Anterior cingulate cortex (tissue), 58 donors: ENCODE results near the gene DNAJC7.

Source experiments
- DNase-seq, 58 donors: peaks; one replicate each; lab custom pipeline; 2025; lab: John Stamatoyannopoulos, UW

DNAJC7 gene

DNA sequence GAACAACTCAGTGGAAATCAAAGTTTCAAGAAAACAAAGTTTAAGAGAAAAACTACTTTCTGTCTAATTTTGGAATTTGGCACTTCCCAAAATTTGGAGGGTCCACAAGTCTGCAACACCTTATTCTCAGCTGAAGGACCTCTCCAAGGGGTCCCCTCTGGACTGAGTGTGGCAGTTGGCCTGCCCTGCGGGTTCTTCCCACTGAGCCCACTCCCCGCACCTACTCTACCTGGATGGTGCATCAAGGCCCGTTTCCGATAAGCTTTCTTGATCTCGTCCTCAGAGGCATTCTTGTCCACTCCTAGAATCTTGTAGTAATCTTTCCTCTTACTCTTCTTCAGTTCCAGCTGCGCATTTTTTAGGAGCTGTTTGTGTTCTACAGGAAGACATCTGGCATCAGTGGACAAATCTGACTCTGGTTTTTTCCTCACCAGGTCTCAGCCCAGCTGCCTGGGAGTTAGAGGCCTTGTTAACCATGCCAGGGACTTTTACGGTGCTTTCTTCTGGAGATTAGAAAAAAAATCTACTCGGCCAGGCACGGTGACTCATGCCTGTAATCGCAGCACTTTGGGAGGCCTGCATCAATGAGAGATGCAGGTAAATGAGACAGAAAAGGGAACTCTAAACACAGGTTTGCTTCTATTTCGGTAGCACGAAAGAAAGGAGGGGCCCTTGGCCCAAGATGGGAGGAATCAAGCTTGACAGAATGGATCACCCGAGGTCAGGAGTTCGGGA is 35.0 kb downstream of the DNAJC7 start:
- no peak for DNase-seq

GRCh38 chr17:41977991-41978390 is 39.2 kb downstream of the DNAJC7 start:
- no peak for DNase-seq

- DNase-seq, result peak in 5 of 58 donors; percentile 15 to 51 (median 41)
Measured at GRCh38 chr17:41976142-41976768, 41.0 kb downstream of the DNAJC7 start.

DNA sequence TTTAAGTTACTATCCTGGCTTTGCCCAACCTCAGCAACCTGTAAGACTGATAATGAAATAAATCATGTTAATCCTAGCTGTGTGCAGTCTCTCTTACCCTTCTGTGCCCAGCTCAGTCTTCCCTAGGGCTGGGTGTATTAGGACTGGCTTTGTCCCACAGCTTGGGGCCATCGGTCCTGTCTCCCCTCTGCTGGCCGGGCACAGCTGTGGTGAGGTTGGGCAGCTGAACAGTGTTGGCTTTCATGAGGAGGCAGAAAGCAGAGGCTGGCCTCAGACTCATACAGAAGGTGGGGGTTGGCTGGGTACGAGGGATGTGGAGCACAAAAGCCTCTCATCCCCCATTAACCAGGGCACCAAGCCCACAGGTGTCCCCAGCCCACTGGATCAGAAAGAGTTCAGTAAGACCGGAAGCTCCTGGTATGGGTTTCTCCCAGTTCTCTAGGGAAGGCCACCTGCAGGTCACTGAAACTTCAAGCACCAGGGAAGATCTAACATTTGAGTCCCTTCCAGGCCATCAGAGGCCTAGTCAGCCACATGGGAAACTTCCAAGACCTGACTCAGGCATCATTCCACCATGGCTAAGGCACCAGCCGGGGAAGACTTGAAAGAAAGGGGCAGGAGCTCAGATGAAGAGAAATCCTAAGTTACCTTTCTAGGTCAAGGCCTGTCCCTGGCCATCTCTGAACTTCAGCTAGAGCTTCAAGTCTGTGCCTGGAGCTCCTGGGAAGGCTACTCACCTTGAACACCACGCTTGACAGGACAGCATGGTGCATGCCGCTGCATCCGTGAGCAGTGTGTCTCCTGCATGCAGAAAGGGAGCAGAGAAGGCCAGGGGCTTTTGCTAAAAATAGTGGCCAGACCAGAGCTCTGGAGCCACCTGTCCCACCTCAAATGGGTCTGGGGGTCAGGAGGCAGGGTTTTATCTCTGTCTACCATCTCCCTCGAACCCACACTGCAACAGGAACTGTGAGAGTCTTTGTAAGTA is 41.8 kb downstream of the DNAJC7 start:
- peak in 47 of 58 donors; percentile 28 to 89 (median 65) for DNase-seq

DNA sequence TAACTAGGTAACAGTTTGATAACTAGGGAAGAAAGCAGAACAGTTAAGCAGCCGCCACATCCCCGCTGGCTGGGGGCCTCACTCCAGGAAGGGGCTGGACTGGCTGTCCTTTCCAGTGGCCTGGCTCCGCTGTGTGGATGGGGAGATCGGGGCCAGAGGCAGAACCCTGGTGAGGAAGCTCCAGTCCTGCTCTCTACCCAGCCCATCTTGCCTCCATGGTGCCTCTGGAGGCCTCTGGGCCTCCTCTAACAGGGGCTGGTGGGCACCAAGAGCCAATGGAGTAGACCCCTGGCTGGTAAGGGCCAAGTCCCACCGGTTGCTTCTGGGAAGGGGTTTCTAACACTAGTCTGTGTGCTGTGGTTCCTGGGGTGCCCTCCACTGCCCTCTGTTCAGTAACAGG is 42.6 kb downstream of the DNAJC7 start:
- DNase-seq, result peak in 3 of 58 donors; percentile 23 to 57 (median 31)

DNA sequence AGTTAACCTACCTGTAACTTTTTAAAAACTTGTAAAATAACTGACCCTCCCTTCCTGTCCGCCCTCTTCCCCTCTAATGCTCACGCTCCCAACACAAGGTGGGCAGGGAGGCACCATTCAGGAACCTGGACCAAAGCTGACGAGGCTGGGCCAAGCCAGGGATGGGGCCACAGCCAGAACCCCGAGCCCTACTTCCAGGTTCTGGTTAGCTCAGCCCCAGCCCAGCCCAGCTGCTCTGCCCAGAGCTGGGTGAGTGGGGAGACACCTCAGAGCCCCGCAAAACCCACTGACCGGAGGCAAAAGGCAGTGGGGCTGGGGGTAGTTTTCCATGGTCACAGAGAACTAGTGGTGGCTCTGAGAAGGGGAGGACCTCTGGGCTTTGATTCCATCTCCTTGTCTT is 43.2 kb downstream of the DNAJC7 start:
- no peak for DNase-seq

- peak in 1 of 58 donors; percentile 13 for DNase-seq
Measured at GRCh38 chr17:41973408-41973811, 43.8 kb downstream of the DNAJC7 start.

GRCh38 chr17:41972571-41973407 is 44.5 kb downstream of the DNAJC7 start:
- no peak for DNase-seq

GRCh38 chr17:41971721-41972523 is 45.3 kb downstream of the DNAJC7 start:
- DNase-seq, result no peak

DNA sequence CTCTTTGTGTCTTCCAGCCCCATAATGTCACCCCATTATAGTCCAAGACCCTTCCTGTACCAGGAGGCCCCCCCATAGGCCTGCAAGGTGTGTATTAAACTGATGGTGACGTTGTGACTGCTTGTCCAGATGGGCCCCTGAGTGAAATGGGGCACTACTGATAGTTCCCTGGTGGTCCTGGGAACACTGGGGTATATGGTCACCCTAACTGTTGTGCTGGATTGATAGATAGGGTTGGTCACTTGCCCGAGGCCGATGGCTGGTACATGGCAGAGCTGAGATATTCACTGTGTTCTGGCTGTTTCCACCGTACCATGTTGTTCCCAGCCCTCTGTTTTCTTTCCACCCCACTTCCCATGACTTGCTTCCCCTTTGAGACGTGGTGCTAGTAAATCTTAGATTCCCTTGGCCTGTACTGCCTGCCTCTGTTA is 46.3 kb downstream of the DNAJC7 start:
- DNase-seq, result no peak

- no peak for DNase-seq
Measured at GRCh38 chr17:41968676-41969075, 48.6 kb downstream of the DNAJC7 start.

DNA sequence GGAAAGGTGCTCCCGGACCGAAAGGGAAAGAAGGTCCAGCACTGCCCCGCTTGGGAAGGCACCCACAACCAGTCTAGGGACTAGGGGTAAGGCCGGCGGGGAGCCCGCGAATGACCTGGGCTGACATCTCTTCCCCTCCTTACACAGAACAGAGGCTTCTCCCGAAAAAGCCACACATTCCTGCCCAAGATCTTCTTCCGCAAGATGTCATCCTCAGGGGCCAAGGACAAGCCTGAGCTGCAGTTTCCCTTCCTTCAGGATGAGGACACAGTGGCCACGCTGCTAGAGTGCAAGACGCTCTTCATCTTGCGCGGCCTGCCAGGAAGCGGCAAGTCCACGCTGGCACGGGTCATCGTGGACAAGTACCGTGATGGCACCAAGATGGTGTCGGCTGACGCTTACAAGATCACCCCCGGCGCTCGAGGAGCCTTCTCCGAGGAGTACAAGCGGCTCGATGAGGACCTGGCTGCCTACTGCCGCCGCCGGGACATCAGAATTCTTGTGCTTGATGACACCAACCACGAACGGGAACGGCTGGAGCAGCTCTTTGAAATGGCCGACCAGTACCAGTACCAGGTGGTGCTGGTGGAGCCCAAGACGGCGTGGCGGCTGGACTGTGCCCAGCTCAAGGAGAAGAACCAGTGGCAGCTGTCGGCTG is 49.2 kb downstream of the DNAJC7 start:
- DNase-seq, result peak in 6 of 58 donors; percentile 15 to 58 (median 46)

- peak in 56 of 58 donors; percentile 35 to 99 (median 88) for DNase-seq
Measured at GRCh38 chr17:41967141-41967920, 49.9 kb downstream of the DNAJC7 start.

DNA sequence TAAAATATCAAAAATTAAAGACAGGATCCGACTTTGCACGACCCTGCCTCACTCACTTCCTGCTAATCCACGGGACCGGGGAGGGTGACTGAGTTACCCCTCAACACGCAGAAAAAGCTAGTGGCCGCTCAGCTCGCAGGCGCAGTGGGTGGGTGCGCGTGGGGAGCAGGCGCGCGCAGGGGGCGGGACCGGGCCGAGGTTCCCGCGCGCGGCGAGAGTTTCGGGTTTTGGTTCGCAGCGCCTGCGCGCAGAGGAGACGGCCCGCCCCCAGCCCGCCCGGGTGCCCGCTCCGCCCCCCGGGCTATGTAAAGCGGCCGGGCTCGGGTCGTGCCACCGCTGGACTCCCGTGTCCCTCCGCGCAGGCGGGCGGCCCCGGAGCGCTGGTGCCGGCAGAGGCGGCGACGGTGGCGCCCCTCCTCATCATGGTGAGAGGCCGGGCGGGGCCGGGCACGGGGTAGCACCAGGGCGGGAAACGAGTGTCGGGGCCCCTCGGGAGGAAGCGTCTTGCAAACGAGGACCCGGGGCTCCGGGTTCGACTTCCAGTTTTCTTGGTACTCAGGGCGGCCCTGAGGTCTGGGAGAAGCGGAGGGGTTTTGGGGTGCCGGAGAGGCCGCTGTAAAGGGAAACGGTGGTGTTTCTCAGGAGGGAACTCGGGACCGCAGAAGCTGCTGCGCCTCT is 50.6 kb downstream of the DNAJC7 start, which contains the start of gene CNP:
CNP (plus strand) TSS at position 333 of the 678 bp plus-strand sequence; CDS start at position 423, 90 bp downstream.
- peak in 57 of 58 donors; percentile 25 to 94 (median 88) for DNase-seq

- peak in 10 of 58 donors; percentile 18 to 73 (median 49) for DNase-seq
Measured at GRCh38 chr17:41965694-41966462, 51.4 kb downstream of the DNAJC7 start.
